ENCODE measurements around the gene PIGV. TPM values are rescaled to one million over a fixed set of nuclear protein-coding genes. Genes with fewer than 3 reads are reported as not detected.
"Not testable (repeated sequence)": the region's sequence is repeated elsewhere in the genome, so short reads cannot be mapped to it uniquely, and the experiment has no call there.

Gene PIGV
- total RNA-seq, 1 experiment from 2014 or later, result 30.8 TPM

DNA sequence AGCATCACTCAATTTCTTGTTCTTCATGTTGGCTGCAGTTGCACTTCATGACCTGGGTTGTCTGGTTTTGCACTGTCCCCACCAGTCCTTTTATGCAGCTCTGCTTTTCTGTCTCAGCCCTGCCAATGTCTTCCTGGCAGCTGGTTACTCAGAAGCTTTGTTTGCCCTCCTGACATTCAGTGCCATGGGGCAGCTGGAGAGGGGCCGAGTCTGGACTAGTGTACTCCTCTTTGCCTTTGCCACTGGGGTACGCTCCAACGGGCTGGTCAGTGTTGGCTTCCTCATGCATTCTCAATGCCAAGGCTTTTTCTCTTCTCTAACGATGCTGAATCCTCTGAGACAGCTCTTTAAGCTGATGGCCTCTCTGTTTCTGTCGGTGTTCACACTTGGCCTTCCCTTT is 6.6 kb downstream of the PIGV start:
- H3F3A ChIP-seq (ENCODE audit: insufficient read depth, low read depth), result peaks cover 7% of the 10 kb centered on the region; the same call in 1 of the 2 replicates
- H3K4me3 ChIP-seq, result no peak overlapping the region
- 0 out of 2 replicates have a peak, but pooled peaks cover 4% of the 10 kb centered on the region for H3K79me2 ChIP-seq (ENCODE audit: low read depth)
- ChIA-PET CTCF (no interaction called here), POLR2A (ENCODE audit: unreplicated experiment) (no interaction called here)
- no peak overlapping the region for H2AFZ ChIP-seq
- no peaks in the 10 kb centered on the region for H3K27me3 ChIP-seq (ENCODE audit: insufficient read depth, low read depth)
- H3K9me3 ChIP-seq (ENCODE audit: insufficient read depth, low read depth), result no peaks in the 10 kb centered on the region
- H3K4me2 ChIP-seq, result no peak overlapping the region
- no TSS peak for BruUV-seq (replicated peaks)
- no peaks in the 10 kb centered on the region for H3K36me3 ChIP-seq (ENCODE audit: low read depth)
- peaks cover 19% of the 10 kb centered on the region for H3K4me1 ChIP-seq (replicated peaks; ENCODE audit: insufficient read depth)
- intact Hi-C loops (cut with micrococcal nuclease; ENCODE audit: unreplicated experiment), result no loop called here
- H3K27ac ChIP-seq, result no peak overlapping the region
- H3K9me2 ChIP-seq (ENCODE audit: insufficient read depth), result no peaks in the 10 kb centered on the region
- no peaks in the 10 kb centered on the region for H4K20me1 ChIP-seq (ENCODE audit: insufficient read depth)
- no peak for TF ChIP-seq CTCF (conservative IDR thresholded peaks at IDR 0.05)
- no peak for TF ChIP-seq EZH2 (IDR thresholded peaks at IDR 0.05; ENCODE audit: low read depth)
- no peak for DNase-seq

- no peaks in the 10 kb centered on the region for H3K36me3 ChIP-seq (ENCODE audit: low read depth)
- no peak for DNase-seq
- H3K9me3 ChIP-seq (ENCODE audit: insufficient read depth, low read depth), result no peaks in the 10 kb centered on the region
- ChIA-PET CTCF (interaction anchor here (0.6 kb wide), 1 partner anchor 77 kb away, joined by 3 read pairs; no protein-coding TSS in a partner anchor), POLR2A (ENCODE audit: unreplicated experiment) (no interaction called here)
- H3K9me2 ChIP-seq (ENCODE audit: insufficient read depth), result no peaks in the 10 kb centered on the region
- H3K79me2 ChIP-seq (ENCODE audit: low read depth), result no peaks in the 10 kb centered on the region
- no peaks in the 10 kb centered on the region for H4K20me1 ChIP-seq (ENCODE audit: insufficient read depth)
- peak overlapping the region; percentile 16; the same call in 1 of the 2 replicates for H3K27ac ChIP-seq
- H3F3A ChIP-seq (ENCODE audit: insufficient read depth, low read depth), result peaks cover 26% of the 10 kb centered on the region; the same call in 1 of the 2 replicates
- H3K4me2 ChIP-seq, result no peak overlapping the region
- H3K4me3 ChIP-seq, result no peak overlapping the region
- TF ChIP-seq EZH2 (IDR thresholded peaks at IDR 0.05; ENCODE audit: low read depth), result no peak
- TF ChIP-seq CTCF (conservative IDR thresholded peaks at IDR 0.05), result no peak
- H3K27me3 ChIP-seq (ENCODE audit: insufficient read depth, low read depth), result no peaks in the 10 kb centered on the region
- BruUV-seq (replicated peaks), result no TSS peak
- peaks cover 33% of the 10 kb centered on the region for H3K4me1 ChIP-seq (replicated peaks; ENCODE audit: insufficient read depth)
- intact Hi-C loops (cut with micrococcal nuclease; ENCODE audit: unreplicated experiment), result no loop called here
- H2AFZ ChIP-seq, result no peak overlapping the region
Measured at GRCh38 chr1:26797627-26798026, 9.9 kb downstream of the PIGV start.

DNA sequence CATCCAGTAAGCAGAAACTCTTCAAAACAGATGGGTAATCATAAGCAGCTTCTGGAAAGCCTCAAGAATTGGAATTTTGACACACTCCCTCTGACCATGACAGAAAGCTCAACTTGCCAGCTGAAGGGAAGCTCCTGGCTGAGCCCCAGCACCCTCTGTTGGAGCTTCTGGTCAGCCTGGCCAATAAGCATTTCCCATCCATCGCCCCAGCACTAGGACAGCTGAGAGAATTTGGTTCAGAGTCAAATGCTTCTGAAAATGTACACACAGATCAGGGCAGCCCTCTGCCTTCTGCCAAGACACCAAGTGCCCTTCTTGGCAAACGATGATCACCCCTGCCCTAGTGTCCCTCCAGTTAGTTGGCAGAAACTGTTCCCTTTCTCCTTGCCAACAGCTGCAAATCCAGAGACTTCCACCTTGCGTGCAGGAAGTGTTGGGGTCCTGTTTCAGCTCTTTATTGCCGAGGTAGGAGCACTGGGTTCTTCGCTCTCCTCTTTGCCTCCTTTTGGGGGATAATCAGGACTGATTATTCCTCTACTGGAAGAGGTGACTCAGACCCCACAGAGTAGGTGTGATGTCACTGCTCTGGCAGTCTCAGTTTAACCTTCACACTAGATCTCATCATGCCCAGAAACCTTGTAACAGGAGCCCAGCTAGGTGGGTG is 11.9 kb downstream of the PIGV start:
- TSS peak; percentile 94 for BruUV-seq (replicated peaks)
- no peak overlapping the region; the same call in 1 of the 2 replicates for H2AFZ ChIP-seq
- peaks cover 33% of the 10 kb centered on the region for H3K4me1 ChIP-seq (replicated peaks; ENCODE audit: insufficient read depth)
- DNase-seq, result peak; percentile 59 to 88
- no peaks in the 10 kb centered on the region for H3K9me3 ChIP-seq (ENCODE audit: insufficient read depth, low read depth)
- CTCF ChIA-PET, result interaction anchor here (0.6 to 1.6 kb wide), 5 partner anchors 9 to 122 kb away, joined by 3 to 9 read pairs (median 8); no protein-coding TSS in a partner anchor
- peaks cover 26% of the 10 kb centered on the region; the same call in 1 of the 2 replicates for H3F3A ChIP-seq (ENCODE audit: insufficient read depth, low read depth)
- H3K4me3 ChIP-seq, result peak overlapping the region; percentile 37; the same call in 1 of the 2 replicates
- intact Hi-C loops (cut with micrococcal nuclease; ENCODE audit: unreplicated experiment), result loop anchor here (2.0 kb wide), 1 partner anchor 49 kb away; no protein-coding TSS in a partner anchor
- H4K20me1 ChIP-seq (ENCODE audit: insufficient read depth), result no peaks in the 10 kb centered on the region
- peak overlapping the region; percentile 97 for H3K27ac ChIP-seq
- H3K79me2 ChIP-seq (ENCODE audit: low read depth), result no peaks in the 10 kb centered on the region
- TF ChIP-seq EZH2 (IDR thresholded peaks at IDR 0.05; ENCODE audit: low read depth), result no peak
- TF ChIP-seq CTCF (conservative IDR thresholded peaks at IDR 0.05), result no peak
- H3K4me2 ChIP-seq, result peak overlapping the region; percentile 77
- POLR2A ChIA-PET (ENCODE audit: unreplicated experiment), result interaction anchor here (0.5 to 1.7 kb wide), 8 partner anchors 13 to 802 kb away, joined by 3 to 18 read pairs (median 5); partner anchors contain the start of genes PAFAH2 and SFN
- H3K27me3 ChIP-seq (ENCODE audit: insufficient read depth, low read depth), result no peaks in the 10 kb centered on the region
- H3K9me2 ChIP-seq (ENCODE audit: insufficient read depth), result no peaks in the 10 kb centered on the region
- H3K36me3 ChIP-seq (ENCODE audit: low read depth), result no peaks in the 10 kb centered on the region

- H3K9me2 ChIP-seq (ENCODE audit: insufficient read depth); intact Hi-C loops (cut with micrococcal nuclease; ENCODE audit: unreplicated experiment); CTCF ChIA-PET; H3K36me3 ChIP-seq (ENCODE audit: low read depth); DNase-seq; H3K4me3 ChIP-seq; H4K20me1 ChIP-seq (ENCODE audit: insufficient read depth); H3K9me3 ChIP-seq (ENCODE audit: insufficient read depth, low read depth); BruUV-seq (replicated peaks); H3K27ac ChIP-seq; POLR2A ChIA-PET (ENCODE audit: unreplicated experiment); H3K79me2 ChIP-seq (ENCODE audit: low read depth); H3K4me2 ChIP-seq; H2AFZ ChIP-seq; H3K27me3 ChIP-seq (ENCODE audit: insufficient read depth, low read depth): not testable (repeated sequence)
- Histone ChIP-seq H3F3A (ENCODE audit: insufficient read depth, low read depth) (peaks cover 24% of the 10 kb centered on the region; the same call in 1 of the 2 replicates), H3K4me1 (replicated peaks; ENCODE audit: insufficient read depth) (peaks cover 26% of the 10 kb centered on the region)
Measured at GRCh38 chr1:26803932-26804331, 16.2 kb downstream of the PIGV start.

Data from PC-9 (cell line).